ENCODE results near the gene SLC20A1. TPM values are rescaled to one million over a fixed set of nuclear protein-coding genes. Genes with fewer than 3 reads are reported as not detected.

Gene SLC20A1
- total RNA-seq, 1 donor from 2014 or later: 164 TPM

DNA sequence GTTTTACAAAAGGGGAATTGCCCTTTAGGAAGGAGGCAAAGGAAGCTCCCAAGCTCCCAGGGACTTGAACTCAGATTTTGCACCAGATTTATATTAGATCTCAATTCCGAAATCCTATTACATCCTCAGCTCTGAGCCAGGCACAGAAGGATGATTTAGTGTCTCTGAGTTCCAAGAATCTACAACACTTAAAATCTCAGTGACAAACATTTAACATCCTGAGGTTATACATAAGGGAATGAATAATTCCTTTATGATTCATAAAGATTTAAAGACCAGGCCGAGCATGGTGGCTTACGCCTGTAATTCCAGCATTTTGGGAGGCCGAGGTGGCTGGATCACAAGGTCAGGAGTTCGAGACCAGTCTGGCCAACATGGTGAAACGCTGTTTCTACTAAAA lies 16.5 kb upstream of the SLC20A1 start:
- Mint-ChIP-seq H3K9me3 (no peaks in the 10 kb centered on the region), H3K27me3 (ENCODE audit: insufficient read depth) (no peaks in the 10 kb centered on the region), H3K4me3 (peak overlapping the region; percentile 31), H3K4me1 (ENCODE audit: low read depth) (peaks cover 88% of the 10 kb centered on the region), H3K36me3 (ENCODE audit: low read depth) (peaks cover 2% of the 10 kb centered on the region), H3K27ac (peak overlapping the region; percentile 70)
- intact Hi-C loops (cut with micrococcal nuclease): loop anchor here (5.0 kb wide), 1 partner anchor 33 kb away; no protein-coding TSS in a partner anchor
- DNase-seq (ENCODE audit: low spot score): no peak

DNA sequence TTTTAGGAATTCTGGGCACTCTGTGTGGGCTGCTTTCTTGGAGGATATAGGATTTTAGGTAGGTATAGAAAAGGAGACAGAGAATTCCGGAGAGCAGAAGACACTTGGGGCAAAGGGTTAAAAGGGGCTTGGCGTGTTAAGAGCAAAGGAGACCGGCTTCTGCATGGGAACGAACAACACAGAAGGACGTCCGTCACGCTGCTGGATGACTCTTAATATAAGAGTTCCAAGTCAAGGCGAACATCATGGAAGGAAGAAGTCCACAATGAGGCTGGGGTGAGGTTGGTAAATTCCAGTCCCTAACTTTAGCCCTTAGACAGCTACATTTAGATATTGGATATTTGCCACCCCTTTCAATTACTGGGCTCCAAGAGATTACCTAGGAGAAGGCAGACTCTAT lies 15.9 kb upstream of the SLC20A1 start:
- no peak for DNase-seq (ENCODE audit: low spot score)
- Mint-ChIP-seq H3K27me3 (ENCODE audit: insufficient read depth) (no peaks in the 10 kb centered on the region), H3K36me3 (ENCODE audit: low read depth) (peaks cover 2% of the 10 kb centered on the region), H3K27ac (peak overlapping the region; percentile 70), H3K4me1 (ENCODE audit: low read depth) (peaks cover 88% of the 10 kb centered on the region), H3K9me3 (no peaks in the 10 kb centered on the region), H3K4me3 (peak overlapping the region; percentile 32)
- intact Hi-C loops (cut with micrococcal nuclease): loop anchor here (5.0 kb wide), 1 partner anchor 32 kb away; no protein-coding TSS in a partner anchor

DNA sequence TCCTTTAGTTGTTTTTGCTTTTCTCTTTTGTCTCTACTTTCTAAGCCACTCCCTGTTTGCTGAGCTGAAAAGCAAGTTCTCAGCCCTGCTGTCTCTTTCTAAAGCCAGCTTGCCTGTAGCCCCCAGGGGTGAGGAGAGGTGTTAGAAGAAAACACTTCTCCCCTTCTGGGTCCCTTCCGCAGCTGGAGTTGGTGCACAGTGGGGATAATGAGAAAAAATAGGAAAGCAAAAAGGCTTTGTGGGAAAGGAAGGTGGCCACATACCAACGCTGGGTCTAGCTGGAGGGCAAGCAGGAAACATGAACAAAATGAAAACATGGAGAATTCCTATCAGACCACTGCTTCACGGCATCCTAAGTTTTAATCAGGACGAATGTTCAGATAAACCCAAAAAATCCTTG lies 15.5 kb upstream of the SLC20A1 start:
- intact Hi-C loops (cut with micrococcal nuclease): no loop called here
- Mint-ChIP-seq H3K4me1 (ENCODE audit: low read depth) (peaks cover 90% of the 10 kb centered on the region), H3K4me3 (peak overlapping the region; percentile 64), H3K27me3 (ENCODE audit: insufficient read depth) (no peaks in the 10 kb centered on the region), H3K36me3 (ENCODE audit: low read depth) (peaks cover 4% of the 10 kb centered on the region), H3K27ac (peak overlapping the region; percentile 90), H3K9me3 (no peaks in the 10 kb centered on the region)
- no peak for DNase-seq (ENCODE audit: low spot score)

DNA sequence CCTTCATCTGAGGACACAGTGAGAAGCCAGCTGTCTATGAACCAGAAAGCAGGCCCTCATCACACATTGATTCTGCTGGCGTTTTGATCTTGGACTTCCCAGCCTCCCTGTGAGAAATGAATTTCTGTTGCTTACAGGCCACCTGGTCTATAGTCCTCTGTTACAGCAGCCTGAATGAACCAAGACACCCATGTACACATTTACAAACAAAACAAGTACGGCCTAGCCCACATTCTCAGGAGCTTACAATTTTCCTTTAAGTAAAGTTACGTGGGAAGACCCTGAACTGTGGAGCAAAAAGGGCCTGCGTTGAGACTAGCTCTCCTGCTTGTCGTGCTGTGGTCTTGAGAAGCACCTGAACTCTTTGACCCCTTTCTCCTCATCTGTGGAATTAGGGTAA lies 12.0 kb upstream of the SLC20A1 start:
- Mint-ChIP-seq H3K27me3 (ENCODE audit: insufficient read depth) (peaks cover 4% of the 10 kb centered on the region), H3K4me3 (peak overlapping the region; percentile 19), H3K36me3 (ENCODE audit: low read depth) (peaks cover 9% of the 10 kb centered on the region), H3K27ac (no peak overlapping the region), H3K4me1 (ENCODE audit: low read depth) (peaks cover 79% of the 10 kb centered on the region), H3K9me3 (no peaks in the 10 kb centered on the region)
- intact Hi-C loops (cut with micrococcal nuclease): no loop called here
- DNase-seq (ENCODE audit: low spot score): no peak

DNA sequence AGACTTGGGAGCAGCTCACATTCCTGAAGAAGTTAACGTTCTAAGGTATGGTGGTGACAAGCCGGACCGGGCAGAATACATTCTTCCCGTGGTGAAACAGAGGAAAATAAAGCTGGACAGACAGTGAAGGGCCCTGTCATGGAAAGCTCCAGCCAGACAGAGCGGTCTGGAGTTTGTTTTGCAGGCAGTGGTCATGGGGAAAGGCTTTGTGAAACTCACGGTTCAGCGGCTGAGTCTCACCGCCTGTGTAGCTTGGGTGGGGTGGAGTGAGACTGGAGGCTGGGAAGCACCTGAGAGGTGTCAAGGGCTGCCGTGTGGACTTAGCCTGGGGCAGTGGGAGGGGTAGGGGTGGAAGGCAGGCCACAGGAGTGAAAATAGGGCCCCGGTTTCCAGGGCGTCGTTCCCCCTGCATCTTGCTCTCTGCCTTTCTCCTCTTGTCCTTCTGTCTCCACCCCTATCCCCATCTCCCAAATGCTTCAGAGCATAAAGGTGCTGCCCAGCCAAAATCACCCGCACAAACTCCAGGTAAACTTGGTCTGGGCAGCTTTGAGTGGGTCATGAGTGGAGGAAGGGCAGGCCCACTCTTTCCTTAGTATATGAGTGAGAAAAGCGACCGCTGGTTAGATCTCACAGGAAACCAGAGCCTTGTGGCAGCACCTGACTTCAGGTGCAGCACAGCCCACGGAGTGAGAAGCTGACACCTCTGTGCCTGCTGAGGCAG lies 11.4 kb upstream of the SLC20A1 start:
- Mint-ChIP-seq H3K9me3 (no peaks in the 10 kb centered on the region), H3K27me3 (ENCODE audit: insufficient read depth) (peaks cover 4% of the 10 kb centered on the region), H3K36me3 (ENCODE audit: low read depth) (peaks cover 9% of the 10 kb centered on the region), H3K4me3 (peak overlapping the region; percentile 44), H3K27ac (peak overlapping the region; percentile 41), H3K4me1 (ENCODE audit: low read depth) (peaks cover 73% of the 10 kb centered on the region)
- DNase-seq (ENCODE audit: low spot score): no peak
- intact Hi-C loops (cut with micrococcal nuclease): no loop called here

DNA sequence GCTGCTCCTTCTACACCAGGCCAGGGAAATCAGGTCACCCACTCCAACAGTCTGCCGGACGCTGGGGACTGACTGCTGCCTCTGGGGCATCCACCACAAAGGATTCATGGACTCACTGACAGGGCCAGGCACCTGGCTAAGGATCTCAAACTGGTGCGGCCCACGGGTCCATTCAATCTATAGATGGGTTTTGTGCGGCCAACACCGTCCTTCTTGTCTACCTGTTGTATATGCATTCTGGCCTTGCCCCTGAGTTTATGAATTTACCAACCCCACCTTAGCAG lies 10.9 kb upstream of the SLC20A1 start:
- DNase-seq (ENCODE audit: low spot score): no peak
- Mint-ChIP-seq H3K36me3 (ENCODE audit: low read depth) (peaks cover 9% of the 10 kb centered on the region), H3K4me1 (ENCODE audit: low read depth) (peaks cover 70% of the 10 kb centered on the region), H3K27ac (no peak overlapping the region), H3K27me3 (ENCODE audit: insufficient read depth) (peaks cover 4% of the 10 kb centered on the region), H3K9me3 (no peaks in the 10 kb centered on the region), H3K4me3 (peak overlapping the region; percentile 44)
- intact Hi-C loops (cut with micrococcal nuclease): no loop called here

DNA sequence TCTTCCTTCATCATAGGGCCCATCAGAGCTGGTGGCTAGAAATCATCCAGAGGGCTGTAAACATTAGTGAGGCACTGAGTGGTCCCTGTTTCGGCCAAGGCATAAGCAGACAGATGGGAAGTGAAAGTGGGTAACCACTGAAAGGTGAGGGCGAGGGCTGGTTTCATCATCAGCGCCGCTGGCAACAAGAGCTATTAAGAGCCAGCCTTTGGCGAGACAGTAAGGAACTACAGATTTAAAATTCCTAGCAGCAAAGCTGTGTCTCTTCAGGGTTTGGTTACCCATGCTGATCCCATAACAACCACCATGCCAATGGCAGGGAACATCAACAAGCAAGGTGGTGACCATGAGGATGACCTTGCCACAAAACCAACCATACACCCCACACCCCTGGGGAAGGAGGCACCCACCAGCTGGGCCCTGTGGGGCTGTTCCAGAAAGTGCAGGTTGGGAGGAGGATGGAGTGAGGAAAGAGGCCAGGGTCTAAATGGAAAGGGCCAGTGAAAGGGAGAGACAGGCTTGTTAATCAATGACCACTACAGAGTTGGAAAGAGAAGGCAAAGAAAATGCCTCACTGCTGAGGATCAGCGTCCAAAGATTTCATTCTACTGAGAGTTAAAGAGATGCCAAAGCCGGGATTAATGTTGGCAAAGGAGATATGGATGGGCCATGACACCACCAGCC lies 9.0 kb upstream of the SLC20A1 start:
- H3K4me3 Mint-ChIP-seq: no peak overlapping the region
- H3K9me3 Mint-ChIP-seq: no peaks in the 10 kb centered on the region
- no peak for DNase-seq (ENCODE audit: low spot score)
- peaks cover 70% of the 10 kb centered on the region for H3K4me1 Mint-ChIP-seq (ENCODE audit: low read depth)
- H3K36me3 Mint-ChIP-seq (ENCODE audit: low read depth): peaks cover 16% of the 10 kb centered on the region
- H3K27ac Mint-ChIP-seq: no peak overlapping the region
- intact Hi-C loops (cut with micrococcal nuclease): no loop called here
- H3K27me3 Mint-ChIP-seq (ENCODE audit: insufficient read depth): peaks cover 5% of the 10 kb centered on the region

DNA sequence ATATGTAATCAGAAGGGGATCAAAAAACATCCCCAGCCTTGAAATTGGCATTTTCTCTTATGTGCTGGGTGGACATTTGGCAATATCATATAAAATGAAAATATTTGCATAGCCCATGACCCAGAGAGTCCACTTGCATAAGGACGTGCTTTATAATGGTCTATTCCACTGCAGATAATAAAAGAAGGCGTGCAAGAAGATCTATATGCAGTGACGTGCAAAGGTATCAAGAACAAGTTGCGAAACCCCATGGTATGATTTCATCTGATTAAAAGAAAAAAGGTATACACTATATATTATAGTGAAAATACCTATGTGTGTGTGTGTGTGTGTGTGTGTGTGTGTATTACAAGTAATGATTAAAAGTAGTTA lies 8.5 kb upstream of the SLC20A1 start:
- intact Hi-C loops (cut with micrococcal nuclease): no loop called here
- Mint-ChIP-seq H3K27ac (no peak overlapping the region), H3K27me3 (ENCODE audit: insufficient read depth) (peaks cover 5% of the 10 kb centered on the region), H3K36me3 (ENCODE audit: low read depth) (peaks cover 17% of the 10 kb centered on the region), H3K4me1 (ENCODE audit: low read depth) (peaks cover 67% of the 10 kb centered on the region), H3K9me3 (no peaks in the 10 kb centered on the region), H3K4me3 (no peak overlapping the region)
- DNase-seq (ENCODE audit: low spot score): no peak

DNA sequence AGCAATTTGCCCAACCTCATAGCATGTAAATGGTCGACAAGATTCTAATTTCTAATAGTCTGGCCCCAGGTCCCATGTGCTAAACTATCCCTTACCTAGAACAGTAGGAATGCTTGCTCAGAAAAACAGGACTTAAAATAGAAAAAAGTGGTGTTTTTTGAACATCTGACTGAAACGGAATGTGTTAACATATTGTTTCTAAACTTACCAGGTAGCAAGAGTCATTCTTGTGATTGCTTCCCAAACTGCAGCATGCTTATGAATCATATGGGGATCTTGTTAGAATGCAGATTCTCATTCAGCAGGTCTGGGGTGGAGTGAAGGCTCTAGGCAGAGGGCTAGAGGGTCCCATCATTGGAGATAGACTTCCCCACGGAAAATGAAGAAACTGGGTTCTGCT lies 5.8 kb upstream of the SLC20A1 start:
- intact Hi-C loops (cut with micrococcal nuclease): loop anchor here (10.0 kb wide), 3 partner anchors 385 to 585 kb away; partner anchors contain the start of genes PSD4, TMEM87B and ZC3H8
- Mint-ChIP-seq H3K27ac (no peak overlapping the region), H3K4me1 (ENCODE audit: low read depth) (peaks cover 74% of the 10 kb centered on the region), H3K4me3 (peak overlapping the region; percentile 62), H3K27me3 (ENCODE audit: insufficient read depth) (peaks cover 5% of the 10 kb centered on the region), H3K9me3 (no peaks in the 10 kb centered on the region), H3K36me3 (ENCODE audit: low read depth) (peaks cover 26% of the 10 kb centered on the region)
- no peak for DNase-seq (ENCODE audit: low spot score)

DNA sequence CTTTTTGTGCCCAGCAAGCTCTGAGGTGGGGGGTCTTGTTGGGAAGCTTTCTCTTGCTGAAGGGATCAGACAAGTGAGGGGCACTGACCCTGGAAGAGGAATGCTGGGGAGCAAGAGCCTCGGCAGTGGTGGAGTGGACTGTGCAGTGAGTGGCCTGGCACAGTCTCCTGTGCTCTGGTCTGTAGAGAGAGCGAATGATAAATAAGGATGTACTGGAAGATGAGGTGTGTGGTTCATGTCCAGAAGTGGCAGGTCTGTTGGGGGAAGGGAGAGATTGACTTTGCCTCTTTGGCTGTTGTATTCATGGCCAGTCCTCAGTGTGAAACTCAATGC lies 5.3 kb upstream of the SLC20A1 start:
- Mint-ChIP-seq H3K36me3 (ENCODE audit: low read depth) (peaks cover 25% of the 10 kb centered on the region), H3K4me1 (ENCODE audit: low read depth) (peaks cover 71% of the 10 kb centered on the region), H3K4me3 (peak overlapping the region; percentile 62), H3K9me3 (no peaks in the 10 kb centered on the region), H3K27me3 (ENCODE audit: insufficient read depth) (peaks cover 5% of the 10 kb centered on the region), H3K27ac (peak overlapping the region; percentile 42)
- DNase-seq (ENCODE audit: low spot score): no peak
- intact Hi-C loops (cut with micrococcal nuclease): loop anchor here (10.0 kb wide), 3 partner anchors 386 to 586 kb away; partner anchors contain the start of genes PSD4, TMEM87B and ZC3H8

DNA sequence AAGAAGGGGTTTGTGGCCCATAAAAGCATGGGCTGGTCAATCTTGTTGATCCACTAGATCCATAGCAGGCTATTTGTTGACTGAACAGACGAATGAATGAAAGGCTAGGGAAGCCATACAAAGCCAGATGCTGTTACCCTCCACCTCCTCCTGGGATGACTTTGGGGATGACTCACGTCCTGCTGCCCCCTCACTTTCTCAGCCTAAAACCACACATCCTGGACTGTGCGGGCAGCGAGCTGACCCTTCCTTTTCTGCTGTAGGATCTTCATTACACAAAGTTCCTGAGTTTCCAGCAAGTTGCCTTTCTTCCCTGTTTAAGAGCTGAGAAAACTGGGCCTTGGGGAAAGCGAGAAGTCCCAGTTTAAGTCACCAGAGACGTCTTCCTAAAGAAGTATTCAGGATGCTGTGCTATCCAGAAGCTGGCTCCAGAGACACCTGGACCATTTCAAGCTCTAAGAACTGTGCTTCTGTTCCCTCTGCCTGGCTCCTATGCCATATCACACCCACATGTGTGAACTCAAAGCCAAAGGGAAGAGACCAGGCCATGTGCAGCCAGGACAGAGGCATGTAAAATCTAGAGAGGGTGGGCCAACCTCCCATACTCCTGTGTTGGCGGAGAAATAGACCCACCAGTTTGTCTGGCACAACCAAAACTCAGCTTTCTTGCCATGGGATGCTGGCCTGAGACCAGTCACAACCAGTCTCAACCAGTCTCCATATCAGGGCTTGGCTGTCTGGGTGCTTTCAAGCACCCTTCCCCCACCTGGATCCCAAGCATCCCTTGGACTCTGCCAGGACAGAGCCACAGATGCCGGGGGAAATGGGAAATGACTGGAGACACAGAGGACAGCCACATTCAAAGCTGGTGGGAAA lies 4.7 kb upstream of the SLC20A1 start:
- H3K4me1 Mint-ChIP-seq (ENCODE audit: low read depth): peaks cover 65% of the 10 kb centered on the region
- H3K9me3 Mint-ChIP-seq: no peaks in the 10 kb centered on the region
- H3K27me3 Mint-ChIP-seq (ENCODE audit: insufficient read depth): peaks cover 1% of the 10 kb centered on the region
- H3K36me3 Mint-ChIP-seq (ENCODE audit: low read depth): peaks cover 25% of the 10 kb centered on the region
- peak overlapping the region; percentile 62 for H3K4me3 Mint-ChIP-seq
- peak overlapping the region; percentile 42 for H3K27ac Mint-ChIP-seq
- no peak for DNase-seq (ENCODE audit: low spot score)
- intact Hi-C loops (cut with micrococcal nuclease): loop anchor here (10.0 kb wide), 3 partner anchors 386 to 586 kb away; partner anchors contain the start of genes PSD4, TMEM87B and ZC3H8

DNA sequence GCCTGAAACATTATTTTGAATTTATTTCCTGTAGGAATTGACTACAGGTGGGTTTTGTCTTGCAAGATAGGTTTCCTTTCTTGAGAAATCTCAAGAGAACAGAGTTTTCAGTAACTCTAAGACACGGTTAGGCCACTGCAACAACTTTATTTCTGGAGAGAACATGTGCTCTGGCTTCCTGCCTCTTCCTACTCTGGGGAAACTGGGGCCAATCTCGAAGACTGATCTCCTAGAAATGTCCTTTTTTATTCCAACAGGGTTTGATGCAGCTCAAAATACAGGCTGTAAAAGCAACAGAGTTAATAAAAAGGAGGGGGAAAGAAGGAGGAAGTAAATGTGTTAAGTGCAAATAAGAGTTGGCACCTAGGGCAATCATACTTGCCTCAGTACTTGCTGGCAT lies 4.0 kb upstream of the SLC20A1 start:
- Mint-ChIP-seq H3K27ac (no peak overlapping the region), H3K9me3 (no peaks in the 10 kb centered on the region), H3K4me3 (no peak overlapping the region), H3K36me3 (ENCODE audit: low read depth) (peaks cover 25% of the 10 kb centered on the region), H3K27me3 (ENCODE audit: insufficient read depth) (peaks cover 1% of the 10 kb centered on the region), H3K4me1 (ENCODE audit: low read depth) (peaks cover 58% of the 10 kb centered on the region)
- no peak for DNase-seq (ENCODE audit: low spot score)
- intact Hi-C loops (cut with micrococcal nuclease): loop anchor here (10.0 kb wide), 3 partner anchors 387 to 587 kb away; partner anchors contain the start of genes PSD4, TMEM87B and ZC3H8

All from activated T-helper 1 cell treated with anti-CD3 and anti-CD28 coated beads, Interleukin-12 subunit alpha, Interleukin-12 subunit beta, Interleukin-2, Interleukin-4 antibody, amounts not matched to agents 30 ng/mL and 10 ng/mL and 1 ng/mL, durations not matched to agents 14 hours and 24 hours and 36 hours (primary cell).